DND-41 (cell line): ENCODE data around the gene TUBB2A.

Experiments used
- CTCF ChIP-seq: IDR thresholded peaks from 2 replicates; pipeline ENCODE4 v1.5.1; 2012; ENCODE audit warnings: borderline replicate concordance, low read length, moderate library complexity, mild to moderate bottlenecking; ENCODE audit not compliant: poor library complexity, severe bottlenecking; ENCODE audit errors: extremely low read depth
- EZH2 ChIP-seq: IDR thresholded peaks from 3 replicates; pipeline ENCODE4 v1.6.1; 2012; ENCODE audit warnings: borderline replicate concordance, low read depth, mild to moderate bottlenecking, moderate library complexity, low read length, inconsistent platforms; ENCODE audit not compliant: severe bottlenecking

GRCh38 chr6:3196770-3197169 lies 39.4 kb upstream of the TUBB2A start:
- TF ChIP-seq EZH2 (no peak), CTCF (no peak)
